ENCODE measurements around the gene IAH1.
A peak's percentile ranks its signal among the peaks of the same experiment; 100 is the strongest.

IAH1 gene

DNA sequence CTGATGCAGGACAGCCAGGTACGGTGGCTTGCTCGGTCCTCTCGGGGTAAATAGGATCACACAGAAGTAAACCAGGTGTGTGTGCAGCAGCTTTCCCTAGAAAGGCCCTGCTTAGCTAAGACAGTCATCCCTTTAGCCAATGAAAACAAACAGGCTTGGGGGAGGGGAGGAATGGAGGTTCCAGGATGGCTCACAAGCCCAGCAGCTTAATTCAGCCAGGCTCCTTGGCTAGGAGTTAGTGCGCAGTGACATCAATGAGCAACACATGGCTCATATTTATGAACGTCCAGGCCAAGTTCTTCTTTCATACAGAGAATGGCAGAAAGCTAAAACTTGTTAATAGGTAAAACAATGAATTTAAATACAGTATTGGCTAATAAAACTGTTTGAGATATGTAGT lies 10.2 kb downstream of the IAH1 start:
- no peak overlapping the region for H3K4me3 ChIP-seq (replicated peaks in 1 of 2; ENCODE audit: low read depth in 2 of 2, low read length in 2 of 2)
- peak in 1 of 2 donors; percentile 75 for DNase-seq (ENCODE audit: low read depth in 2 of 2)
- TF ChIP-seq, protein P1, sequence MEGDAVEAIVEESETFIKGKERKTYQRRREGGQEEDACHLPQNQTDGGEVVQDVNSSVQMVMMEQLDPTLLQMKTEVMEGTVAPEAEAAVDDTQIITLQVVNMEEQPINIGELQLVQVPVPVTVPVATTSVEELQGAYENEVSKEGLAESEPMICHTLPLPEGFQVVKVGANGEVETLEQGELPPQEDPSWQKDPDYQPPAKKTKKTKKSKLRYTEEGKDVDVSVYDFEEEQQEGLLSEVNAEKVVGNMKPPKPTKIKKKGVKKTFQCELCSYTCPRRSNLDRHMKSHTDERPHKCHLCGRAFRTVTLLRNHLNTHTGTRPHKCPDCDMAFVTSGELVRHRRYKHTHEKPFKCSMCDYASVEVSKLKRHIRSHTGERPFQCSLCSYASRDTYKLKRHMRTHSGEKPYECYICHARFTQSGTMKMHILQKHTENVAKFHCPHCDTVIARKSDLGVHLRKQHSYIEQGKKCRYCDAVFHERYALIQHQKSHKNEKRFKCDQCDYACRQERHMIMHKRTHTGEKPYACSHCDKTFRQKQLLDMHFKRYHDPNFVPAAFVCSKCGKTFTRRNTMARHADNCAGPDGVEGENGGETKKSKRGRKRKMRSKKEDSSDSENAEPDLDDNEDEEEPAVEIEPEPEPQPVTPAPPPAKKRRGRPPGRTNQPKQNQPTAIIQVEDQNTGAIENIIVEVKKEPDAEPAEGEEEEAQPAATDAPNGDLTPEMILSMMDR (IDR thresholded peaks at IDR 0.05; ENCODE audit: low read depth, low read length), result no peak

DNA sequence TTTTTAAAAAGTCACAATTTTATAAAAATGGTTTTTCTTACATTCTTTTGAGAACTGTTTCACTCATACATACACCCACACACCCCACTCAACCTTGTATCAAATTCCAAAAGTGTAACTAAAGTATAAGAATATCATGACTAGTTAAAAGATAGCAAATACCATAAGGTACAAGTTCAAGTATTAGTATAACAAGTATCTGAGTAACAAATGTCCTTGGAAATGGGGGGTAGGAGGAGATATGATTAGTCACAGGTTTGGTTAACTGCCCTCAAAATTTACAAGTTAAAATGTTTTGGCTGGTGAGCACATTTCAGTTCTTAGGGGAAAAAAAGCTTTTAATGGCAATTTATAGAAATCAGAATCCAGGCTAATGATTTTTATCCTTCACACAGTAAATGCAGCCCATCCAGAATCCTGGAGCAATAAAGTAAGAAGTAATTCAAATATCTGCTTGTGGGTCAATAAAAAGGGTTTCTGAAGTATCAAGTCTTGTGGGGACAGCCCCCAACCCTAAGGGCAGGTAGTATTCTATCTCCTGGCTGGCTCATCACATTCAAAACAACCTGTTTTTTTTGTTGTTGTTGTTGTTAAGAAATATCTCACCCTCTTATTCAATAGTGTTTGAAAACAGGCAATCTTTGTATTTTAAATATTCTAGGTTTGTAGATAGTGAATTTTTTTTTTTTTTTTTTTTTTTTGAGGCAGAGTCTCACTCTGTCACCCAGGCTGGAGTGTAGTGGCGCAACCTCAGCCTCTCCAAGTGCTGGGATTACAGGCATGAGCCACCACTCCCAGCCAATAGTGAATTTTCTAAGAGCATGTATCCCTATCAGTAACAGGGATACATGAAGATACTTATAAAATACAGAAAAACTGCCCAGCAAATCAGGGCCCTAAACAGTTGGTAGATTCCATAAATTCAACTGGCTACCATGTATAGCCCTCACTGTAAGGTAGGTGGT lies 14.5 kb downstream of the IAH1 start:
- DNase-seq (ENCODE audit: low read depth in 2 of 2), result peak in 1 of 2 donors; percentile 48
- TF ChIP-seq, protein P1 (IDR thresholded peaks at IDR 0.05; ENCODE audit: low read depth, low read length), result no peak
- no peak overlapping the region for H3K4me3 ChIP-seq (replicated peaks in 1 of 2; ENCODE audit: low read depth in 2 of 2, low read length in 2 of 2)

DNA sequence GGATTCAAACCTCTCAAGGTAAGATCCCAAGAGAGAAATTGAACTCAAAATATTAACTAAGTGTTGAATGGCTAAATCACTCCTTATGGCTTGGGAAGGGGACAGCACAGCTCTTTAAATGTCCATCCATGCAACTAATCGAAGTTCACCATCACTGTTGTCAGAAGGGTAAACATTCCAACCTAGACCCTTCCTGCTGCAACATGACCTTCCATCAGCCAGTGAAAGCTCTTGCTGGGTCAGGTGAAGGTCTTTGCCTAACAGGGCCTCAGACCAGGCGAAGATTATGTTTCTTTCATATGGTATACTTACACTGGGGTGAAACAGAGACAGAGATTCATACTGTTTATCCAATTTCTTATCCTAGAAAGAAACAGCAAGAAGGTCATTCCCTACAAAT lies 16.4 kb downstream of the IAH1 start:
- H3K4me3 ChIP-seq (replicated peaks in 1 of 2; ENCODE audit: low read depth in 2 of 2, low read length in 2 of 2), result no peak overlapping the region
- TF ChIP-seq, protein P1 (IDR thresholded peaks at IDR 0.05; ENCODE audit: low read depth, low read length), result no peak
- no peak for DNase-seq (ENCODE audit: low read depth in 2 of 2)

DNA sequence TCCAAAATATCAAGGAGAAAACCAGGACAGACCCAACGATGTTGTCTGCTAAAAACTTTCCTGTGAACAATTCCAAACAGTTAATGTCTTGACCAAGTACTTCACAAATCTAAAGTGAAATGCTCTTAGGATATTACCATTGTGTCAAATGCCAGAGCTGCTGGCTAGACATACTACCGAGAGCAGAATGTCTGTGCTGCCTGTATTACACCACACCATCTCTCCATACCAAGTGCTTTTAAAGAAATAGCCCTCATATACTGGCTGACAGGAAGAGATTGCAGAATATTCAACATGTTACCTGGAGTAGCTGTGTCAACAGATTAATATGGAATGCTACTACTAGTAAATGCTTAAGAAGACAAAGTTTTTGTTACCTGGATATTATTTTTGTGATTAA lies 18.6 kb downstream of the IAH1 start:
- H3K4me3 ChIP-seq (replicated peaks in 1 of 2; ENCODE audit: low read depth in 2 of 2, low read length in 2 of 2), result no peak overlapping the region
- DNase-seq (ENCODE audit: low read depth in 2 of 2), result no peak
- TF ChIP-seq, protein P1 (IDR thresholded peaks at IDR 0.05; ENCODE audit: low read depth, low read length), result no peak

DNA sequence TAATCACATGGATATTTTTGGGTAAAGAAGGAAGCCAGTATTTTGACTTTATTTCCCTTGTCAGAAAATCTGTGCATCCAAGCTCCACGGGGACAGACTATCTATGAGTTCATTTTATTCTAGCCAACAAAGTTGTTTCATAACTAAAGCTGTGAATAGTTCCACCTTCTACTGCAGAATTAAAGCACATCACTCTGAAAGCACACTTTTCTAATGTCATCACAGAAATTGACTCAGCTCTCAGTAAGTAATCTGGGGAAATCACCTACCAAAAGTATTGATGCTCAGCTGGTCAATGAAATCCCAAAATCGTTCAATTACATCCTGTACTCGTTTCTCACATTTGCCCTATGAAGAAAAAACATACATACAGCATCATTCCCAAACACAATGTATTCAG lies 19.1 kb downstream of the IAH1 start:
- no peak overlapping the region for H3K4me3 ChIP-seq (replicated peaks in 1 of 2; ENCODE audit: low read depth in 2 of 2, low read length in 2 of 2)
- TF ChIP-seq, protein P1 (IDR thresholded peaks at IDR 0.05; ENCODE audit: low read depth, low read length), result no peak
- no peak for DNase-seq (ENCODE audit: low read depth in 2 of 2)

DNA sequence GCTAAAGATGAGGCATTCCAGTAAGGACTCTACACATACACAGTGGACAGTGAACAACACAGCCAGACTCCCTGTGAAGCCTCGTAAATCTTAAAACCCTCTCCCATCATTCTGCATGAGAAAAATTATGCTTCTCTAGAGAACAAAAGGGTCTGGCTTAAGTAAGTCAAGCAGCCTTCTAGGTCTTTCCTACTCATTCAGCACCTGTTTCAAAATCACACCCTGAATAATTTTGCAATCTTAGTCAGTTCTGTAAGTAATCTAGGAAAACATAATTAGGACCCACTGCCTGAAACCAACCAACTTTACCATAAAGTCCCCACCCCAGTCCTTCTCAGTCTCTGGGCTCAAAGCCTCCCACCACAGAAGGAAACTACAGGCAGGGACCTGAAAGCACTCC lies 19.7 kb downstream of the IAH1 start:
- no peak overlapping the region for H3K4me3 ChIP-seq (replicated peaks in 1 of 2; ENCODE audit: low read depth in 2 of 2, low read length in 2 of 2)
- TF ChIP-seq, protein P1 (IDR thresholded peaks at IDR 0.05; ENCODE audit: low read depth, low read length), result no peak
- DNase-seq (ENCODE audit: low read depth in 2 of 2), result no peak

Data from cardiac fibroblast (primary cell).